Smooth muscle cell (in vitro differentiated cells): ENCODE data around the gene DUSP10. TPM values are rescaled to one million over a fixed set of nuclear protein-coding genes. Genes with fewer than 3 reads are reported as not detected.

Experiments used
- DNase-seq: peaks from one replicate; lab custom pipeline; 2025; ENCODE audit not compliant: unreplicated experiment; lab: John Stamatoyannopoulos, UW
- H2AFZ ChIP-seq: fragments of 200-600 bp; sonication (generic); 2 replicates; pipeline ENCODE4 v1.6.0; 2016; ENCODE audit warnings: antibody characterized with exemption, low read depth, mild to moderate bottlenecking
- H3F3A ChIP-seq: fragments of 200-600 bp; sonication (generic); 2 replicates; pipeline ENCODE4 v1.6.0; 2017; ENCODE audit warnings: antibody characterized with exemption, low read depth
- H3K27ac ChIP-seq: fragments of 200-600 bp; sonication (generic); 2 replicates; pipeline ENCODE4 v1.5.1; 2016; ENCODE audit warnings: low read depth, mild to moderate bottlenecking
- H3K27me3 ChIP-seq: fragments of 200-600 bp; sonication (generic); 2 replicates; pipeline ENCODE4 v1.6.1; 2016; ENCODE audit warnings: low read depth, mild to moderate bottlenecking
- H3K36me3 ChIP-seq: fragments of 200-600 bp; sonication (generic); 2 replicates; pipeline ENCODE4 v1.5.1; 2016; ENCODE audit warnings: low read depth
- H3K4me1 ChIP-seq: fragments of 200-600 bp; sonication (generic); 2 replicates; pipeline ENCODE4 v1.5.1; 2016; ENCODE audit warnings: low read depth
- H3K4me2 ChIP-seq: fragments of 200-600 bp; sonication (generic); 2 replicates; pipeline ENCODE4 v1.6.0; 2016; ENCODE audit warnings: mild to moderate bottlenecking
- H3K4me3 ChIP-seq: fragments of 200-600 bp; sonication (generic); 2 replicates; pipeline ENCODE4 v1.5.1; 2016; ENCODE audit warnings: mild to moderate bottlenecking
- H3K79me2 ChIP-seq: fragments of 200-600 bp; sonication (generic); 2 replicates; pipeline ENCODE4 v1.6.0; 2016; ENCODE audit warnings: low read depth, mild to moderate bottlenecking
- H3K9ac ChIP-seq: fragments of 200-600 bp; sonication (generic); 2 replicates; pipeline ENCODE4 v1.6.0; 2016; ENCODE audit warnings: low read depth
- H3K9me3 ChIP-seq: fragments of 200-600 bp; sonication (generic); replicated peaks from 2 replicates; pipeline ENCODE4 v1.5.1; 2016; ENCODE audit warnings: low read depth
- H4K20me1 ChIP-seq: fragments of 200-600 bp; sonication (generic); 2 replicates; pipeline ENCODE4 v1.6.0; 2016; ENCODE audit warnings: low read depth
- WGBS: methylation state at CpG from one replicate; pipeline ENCODE4 v1.1.7; 2016; ENCODE audit warnings: low lambda C conversion rate; 5-methylcytosine and 5-hydroxymethylcytosine counted together
- polyA plus RNA-seq: library from polyadenylated mRNA; unstranded; fragments of >200 nt; fragmentation: Nextera tagmentation; extraction: Ambion mirVana; gene quantifications from 2 replicates; pipeline ENCODE4 v1.2.1, GENCODE V29; 2016
- total RNA-seq: library from RNA; depleted of rRNA; stranded (reverse); fragments of >200 nt; gene quantifications from 2 replicates; pipeline ENCODE4 v1.2.3, GENCODE V29; 2014
- TF ChIP-seq, protein P1 (sequence below): fragments of 200-600 bp; sonication (generic); IDR thresholded peaks from 2 replicates; pipeline ENCODE4 v1.5.1; 2017; ENCODE audit warnings: borderline replicate concordance, mild to moderate bottlenecking, antibody characterized with exemption; ENCODE audit not compliant: insufficient read depth, poor library complexity, severe bottlenecking

The DUSP10 gene
- total and polyA plus RNA-seq, 2 experiments from 2014 or later, result 49.7 to 104 TPM

DNA sequence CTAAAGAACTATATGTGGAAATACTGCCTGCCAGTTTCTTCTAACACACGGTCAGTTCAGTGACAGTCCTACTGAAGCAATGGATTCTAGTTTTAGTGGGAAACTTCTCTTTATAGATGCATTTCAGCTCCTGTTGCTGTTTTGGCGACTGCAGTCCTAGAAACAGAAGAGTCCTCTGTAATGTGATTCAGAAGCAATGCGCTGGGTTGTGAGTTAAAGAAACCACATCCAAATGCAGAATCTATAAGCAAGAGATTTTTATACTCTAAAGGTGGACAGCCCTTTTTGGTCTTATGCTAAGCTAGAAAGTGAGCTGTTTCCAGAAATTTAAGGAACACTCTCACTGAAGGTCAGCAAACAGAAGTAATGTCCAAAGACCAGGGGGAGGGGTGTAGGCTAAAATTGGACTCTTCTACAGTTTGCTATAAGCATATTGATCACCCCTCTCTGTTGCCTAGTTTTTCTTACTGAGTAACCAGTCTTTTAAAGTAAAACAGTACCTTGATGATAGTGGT is 30.8 kb downstream of the DUSP10 start:
- Histone ChIP-seq H3K9me3 (no peaks in the 10 kb centered on the region), H3K79me2 (peaks cover 63% of the 10 kb centered on the region), H3K9ac (peak overlapping the region; percentile 89), H3K4me3 (no peak overlapping the region), H3F3A (peaks cover 51% of the 10 kb centered on the region), H3K27ac (peak overlapping the region; percentile 99), H3K4me1 (peaks cover 80% of the 10 kb centered on the region), H3K27me3 (no peaks in the 10 kb centered on the region), H3K36me3 (no peaks in the 10 kb centered on the region), H2AFZ (no peak overlapping the region), H3K4me2 (peak overlapping the region; percentile 66), H4K20me1 (no peaks in the 10 kb centered on the region)
- 40% methylated on average over 3 of the region's 3 CpGs for WGBS
- TF ChIP-seq, protein P1, sequence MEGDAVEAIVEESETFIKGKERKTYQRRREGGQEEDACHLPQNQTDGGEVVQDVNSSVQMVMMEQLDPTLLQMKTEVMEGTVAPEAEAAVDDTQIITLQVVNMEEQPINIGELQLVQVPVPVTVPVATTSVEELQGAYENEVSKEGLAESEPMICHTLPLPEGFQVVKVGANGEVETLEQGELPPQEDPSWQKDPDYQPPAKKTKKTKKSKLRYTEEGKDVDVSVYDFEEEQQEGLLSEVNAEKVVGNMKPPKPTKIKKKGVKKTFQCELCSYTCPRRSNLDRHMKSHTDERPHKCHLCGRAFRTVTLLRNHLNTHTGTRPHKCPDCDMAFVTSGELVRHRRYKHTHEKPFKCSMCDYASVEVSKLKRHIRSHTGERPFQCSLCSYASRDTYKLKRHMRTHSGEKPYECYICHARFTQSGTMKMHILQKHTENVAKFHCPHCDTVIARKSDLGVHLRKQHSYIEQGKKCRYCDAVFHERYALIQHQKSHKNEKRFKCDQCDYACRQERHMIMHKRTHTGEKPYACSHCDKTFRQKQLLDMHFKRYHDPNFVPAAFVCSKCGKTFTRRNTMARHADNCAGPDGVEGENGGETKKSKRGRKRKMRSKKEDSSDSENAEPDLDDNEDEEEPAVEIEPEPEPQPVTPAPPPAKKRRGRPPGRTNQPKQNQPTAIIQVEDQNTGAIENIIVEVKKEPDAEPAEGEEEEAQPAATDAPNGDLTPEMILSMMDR, result no peak
- DNase-seq, result no peak

DNA sequence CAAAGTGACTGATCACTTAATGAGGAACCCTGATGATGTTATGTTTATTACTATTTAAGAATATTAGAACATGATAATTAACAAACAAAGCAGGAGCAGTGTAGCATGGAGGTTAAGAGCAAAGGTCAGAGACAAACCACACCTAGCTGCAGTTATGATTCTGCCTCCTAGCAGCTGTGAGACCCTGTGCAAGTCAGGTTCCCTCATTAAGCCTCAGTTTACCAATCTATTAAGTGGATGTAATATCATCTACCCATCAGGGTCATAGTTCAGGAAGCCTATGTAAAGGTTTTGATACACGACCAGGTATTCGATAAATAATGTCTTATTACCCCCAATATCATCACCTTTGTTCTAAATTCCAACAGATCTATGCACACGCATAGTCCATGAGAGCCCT is 32.0 kb downstream of the DUSP10 start:
- Histone ChIP-seq H3K9ac (peak overlapping the region; percentile 68), H2AFZ (no peak overlapping the region), H3K4me2 (peak overlapping the region; percentile 30), H3K27ac (peak overlapping the region; percentile 99), H3K36me3 (no peaks in the 10 kb centered on the region), H3K79me2 (peaks cover 52% of the 10 kb centered on the region), H3F3A (peaks cover 44% of the 10 kb centered on the region), H3K27me3 (no peaks in the 10 kb centered on the region), H4K20me1 (no peaks in the 10 kb centered on the region), H3K4me3 (no peak overlapping the region), H3K4me1 (peaks cover 68% of the 10 kb centered on the region), H3K9me3 (no peaks in the 10 kb centered on the region)
- 96% methylated on average over 3 of the region's 3 CpGs for WGBS
- TF ChIP-seq, protein P1, result no peak
- DNase-seq, result no peak

DNA sequence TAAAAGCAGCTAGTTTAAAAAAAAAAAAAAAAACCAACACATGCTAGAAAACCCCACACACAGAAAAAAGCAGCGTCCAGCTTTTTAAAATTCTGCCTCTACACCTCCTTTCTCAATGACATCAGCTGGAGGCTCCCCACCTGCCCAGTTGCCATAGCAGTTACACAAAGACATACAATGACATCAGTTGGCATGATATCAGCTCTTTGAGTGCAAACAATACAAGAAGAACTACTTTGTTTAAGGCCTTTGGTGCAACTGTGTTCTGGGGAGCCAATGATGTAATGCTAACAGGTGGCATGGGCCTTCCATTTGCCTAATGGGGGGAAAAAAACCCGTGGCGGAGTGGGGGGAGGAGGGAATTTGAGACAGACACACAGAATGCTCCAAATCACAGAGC is 32.9 kb downstream of the DUSP10 start:
- Histone ChIP-seq H3K36me3 (peaks cover 6% of the 10 kb centered on the region), H3K27ac (peak overlapping the region; percentile 99), H3K27me3 (no peaks in the 10 kb centered on the region), H3K9ac (peak overlapping the region; percentile 68), H2AFZ (no peak overlapping the region), H3K4me1 (peaks cover 59% of the 10 kb centered on the region), H3K4me2 (peak overlapping the region; percentile 77), H3F3A (peaks cover 43% of the 10 kb centered on the region), H3K4me3 (no peak overlapping the region), H3K79me2 (peaks cover 52% of the 10 kb centered on the region), H4K20me1 (no peaks in the 10 kb centered on the region), H3K9me3 (no peaks in the 10 kb centered on the region)
- 73% methylated on average over 3 of the region's 3 CpGs for WGBS
- DNase-seq, result no peak
- TF ChIP-seq, protein P1, result no peak

DNA sequence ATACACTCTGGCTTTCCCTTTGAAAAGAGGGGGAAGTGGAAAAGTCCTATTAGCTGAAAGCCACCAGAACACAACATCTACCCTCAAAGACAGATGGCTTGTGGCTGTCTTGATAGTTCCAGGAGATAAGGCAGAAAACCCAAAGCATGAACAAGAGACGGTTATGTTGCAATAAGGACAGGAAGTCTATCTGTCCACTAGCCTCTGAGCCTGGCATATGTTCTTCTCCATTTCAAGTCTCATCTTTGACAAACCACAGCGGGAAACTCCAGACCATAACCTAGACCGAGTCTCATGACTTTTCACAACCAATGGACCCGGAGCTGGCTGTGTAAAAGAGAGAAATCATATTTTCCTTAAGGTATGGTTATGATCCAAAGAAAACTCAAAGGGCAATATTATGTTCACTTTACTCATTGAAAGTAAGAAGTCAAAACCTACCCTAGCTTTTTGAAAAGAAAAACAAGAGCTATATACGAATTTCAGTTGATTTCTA is 33.8 kb downstream of the DUSP10 start:
- 17% methylated on average over 5 of the region's 5 CpGs for WGBS
- Histone ChIP-seq H3K79me2 (peaks cover 49% of the 10 kb centered on the region), H3K9ac (peak overlapping the region; percentile 68), H3K4me2 (peak overlapping the region; percentile 77), H3K4me3 (no peak overlapping the region), H3K4me1 (peaks cover 50% of the 10 kb centered on the region), H4K20me1 (no peaks in the 10 kb centered on the region), H3K36me3 (peaks cover 12% of the 10 kb centered on the region), H2AFZ (no peak overlapping the region), H3K9me3 (no peaks in the 10 kb centered on the region), H3K27me3 (no peaks in the 10 kb centered on the region), H3K27ac (peak overlapping the region; percentile 99), H3F3A (peaks cover 40% of the 10 kb centered on the region)
- no peak for DNase-seq
- TF ChIP-seq, protein P1, result no peak
